IPS DF 19.7 (cell line): Measurements from ENCODE around the gene UNC80.

Experiments used
- DNase-seq: peaks from one replicate; pipeline ENCODE4 v3.0.0-alpha.2; 2013; ENCODE audit warnings: low read depth, low spot score

Gene UNC80

GRCh38 chr2:210020138-210020537, 248.5 kb downstream of the UNC80 start:
- DNase-seq: no peak

- DNase-seq: no peak
Observed at GRCh38 chr2:210022824-210023223, 251.2 kb downstream of the UNC80 start.

GRCh38 chr2:210027608-210028007, 256.0 kb downstream of the UNC80 start:
- no peak for DNase-seq

- no peak for DNase-seq
Observed at GRCh38 chr2:210028178-210028577, 256.5 kb downstream of the UNC80 start.

- DNase-seq: no peak
Observed at GRCh38 chr2:210034087-210034683, 262.6 kb downstream of the UNC80 start.

GRCh38 chr2:210035679-210036078, 264.0 kb downstream of the UNC80 start:
- DNase-seq: no peak

- no peak for DNase-seq
Observed at GRCh38 chr2:210038078-210038477, 266.4 kb downstream of the UNC80 start.

- DNase-seq: no peak
Observed at GRCh38 chr2:210046851-210047500, 275.3 kb downstream of the UNC80 start.
